Ascending aorta (tissue), 2 donors: Measurements from ENCODE around the gene PRSS23. TPM values are rescaled to one million over a fixed set of nuclear protein-coding genes. Genes with fewer than 3 reads are reported as not detected.

Experiments
- DNase-seq, 2 donors: peaks; one replicate each; pipeline ENCODE4 v3.0.0-alpha.2; 2019; ENCODE audit warnings: low spot score in 2 of 2
- H3K27ac ChIP-seq, 2 donors: fragments of 200-600 bp; sonication (generic); one replicate each; pipeline ENCODE4 v1.5.1; 2016 to 2017; ENCODE audit warnings: mild to moderate bottlenecking in 1 of 2
- H3K27me3 ChIP-seq: fragments of 200-600 bp; sonication (generic); one replicate; pipeline ENCODE4 v1.5.1; 2017
- H3K36me3 ChIP-seq, 2 donors: fragments of 200-600 bp; sonication (generic); one replicate each; pipeline ENCODE4 v1.5.1; 2016
- H3K4me1 ChIP-seq, 2 donors: fragments of 200-600 bp; sonication (generic); one replicate each; pipeline ENCODE4 v1.5.1; 2016 to 2017; ENCODE audit warnings: mild to moderate bottlenecking in 1 of 2
- H3K4me3 ChIP-seq, 2 donors: fragments of 200-600 bp; sonication (generic); one replicate each; pipeline ENCODE4 v1.5.1; 2016 to 2017; ENCODE audit warnings: mild to moderate bottlenecking in 1 of 2
- H3K9me3 ChIP-seq, 2 donors: fragments of 200-600 bp; sonication (generic); one replicate each; pipeline ENCODE4 v1.5.1; 2016
- CTCF ChIP-seq, 3 experiments: fragments of 200-600 bp in 2 of 3; fragments of 450-650 bp in 1 of 3; sonication (generic) in 2 of 3; IDR thresholded peaks; one replicate each; pipeline ENCODE4 v1.5.1; 2016 to 2019; ENCODE audit warnings: antibody characterized with exemption in 3 of 3, mild to moderate bottlenecking in 1 of 3, moderate library complexity in 1 of 3
- intact Hi-C: fragments of 100-400 bp; cut with DNase I; formaldehyde crosslinking; loops from one replicate; pipeline ENCODE4 v1.15.1; 2023
- total RNA-seq: library from RNA; depleted of rRNA; stranded (reverse); fragments of >200 nt; gene quantifications from one replicate; pipeline ENCODE4 v1.1.0, GENCODE V29; 2016

PRSS23 gene
- total RNA-seq: 184 TPM

- no peaks in the 10 kb centered on the region for H3K27me3 ChIP-seq
- peak in 1 of 2 donors; percentile 82 for DNase-seq
- H3K4me3 ChIP-seq: peak within 1 kb of the TSS; percentile 67 to 78
- peaks cover 0 to 13% of the 10 kb centered on the region in 2 donors for H3K4me1 ChIP-seq
- no peaks in the 10 kb centered on the region for H3K9me3 ChIP-seq
- no peaks in the 10 kb centered on the region for H3K36me3 ChIP-seq
- intact Hi-C loops: loop anchor here (2.0 to 10.0 kb wide), 6 partner anchors 58 to 736 kb away; partner anchors contain the start of genes ME3 and PICALM
- H3K27ac ChIP-seq: peak within 1 kb of the TSS; percentile 76 to 79
- TF ChIP-seq CTCF (IDR thresholded peaks at IDR 0.05): no peak
Observed at GRCh38 chr11:86800076-86800959, at the start of gene PRSS23. TSS of gene PRSS23 (plus strand) at chr11:86800542. CDS start at chr11:86807644, 7,102 bp downstream.

GRCh38 chr11:86753459-86753858 lies 46.9 kb upstream of the PRSS23 start:
- Histone ChIP-seq H3K27me3 (no peaks in the 10 kb centered on the region), H3K4me3 (no peak overlapping the region), H3K36me3 (no peaks in the 10 kb centered on the region), H3K9me3 (no peaks in the 10 kb centered on the region), H3K4me1 (no peaks in the 10 kb centered on the region), H3K27ac (no peak overlapping the region)
- no peak for TF ChIP-seq CTCF (IDR thresholded peaks at IDR 0.05)
- intact Hi-C loops: loop anchor here (2.0 kb wide), 1 partner anchor 43 kb away; no protein-coding TSS in a partner anchor
- DNase-seq: no peak

- H3K36me3 ChIP-seq: no peaks in the 10 kb centered on the region
- H3K27ac ChIP-seq: no peak overlapping the region
- intact Hi-C loops: no loop called here
- no peak for DNase-seq
- no peaks in the 10 kb centered on the region for H3K4me1 ChIP-seq
- no peak for TF ChIP-seq CTCF (IDR thresholded peaks at IDR 0.05)
- no peaks in the 10 kb centered on the region for H3K9me3 ChIP-seq
- no peak overlapping the region for H3K4me3 ChIP-seq
- H3K27me3 ChIP-seq: no peaks in the 10 kb centered on the region
Observed at GRCh38 chr11:86755146-86755545, 45.2 kb upstream of the PRSS23 start.

- intact Hi-C loops: no loop called here
- no peak overlapping the region for H3K4me3 ChIP-seq
Observed at GRCh38 chr11:86758171-86758570, 42.2 kb upstream of the PRSS23 start.

GRCh38 chr11:86760577-86760976 lies 39.8 kb upstream of the PRSS23 start:
- H3K4me1 ChIP-seq: no peaks in the 10 kb centered on the region
- H3K27me3 ChIP-seq: no peaks in the 10 kb centered on the region
- no peak for TF ChIP-seq CTCF (IDR thresholded peaks at IDR 0.05)
- no peak for DNase-seq
- H3K36me3 ChIP-seq: no peaks in the 10 kb centered on the region
- no peak overlapping the region for H3K4me3 ChIP-seq
- intact Hi-C loops: no loop called here
- H3K27ac ChIP-seq: no peak overlapping the region
- no peaks in the 10 kb centered on the region for H3K9me3 ChIP-seq

More at GRCh38 chr11:86758171-86758570, 42.2 kb upstream of the PRSS23 start:
- DNase-seq: no peak
- Histone ChIP-seq H3K27ac (no peak overlapping the region), H3K9me3 (no peaks in the 10 kb centered on the region), H3K27me3 (no peaks in the 10 kb centered on the region), H3K4me1 (no peaks in the 10 kb centered on the region), H3K36me3 (no peaks in the 10 kb centered on the region)
- TF ChIP-seq CTCF (IDR thresholded peaks at IDR 0.05): no peak
